ENCODE measurements around the gene RAMACL. TPM values are rescaled to one million over a fixed set of nuclear protein-coding genes. Genes with fewer than 3 reads are reported as not detected.

RAMACL gene
- total and polyA plus RNA-seq, 10 donors: 0.23 to 6.9 (median 2.9) TPM

DNA sequence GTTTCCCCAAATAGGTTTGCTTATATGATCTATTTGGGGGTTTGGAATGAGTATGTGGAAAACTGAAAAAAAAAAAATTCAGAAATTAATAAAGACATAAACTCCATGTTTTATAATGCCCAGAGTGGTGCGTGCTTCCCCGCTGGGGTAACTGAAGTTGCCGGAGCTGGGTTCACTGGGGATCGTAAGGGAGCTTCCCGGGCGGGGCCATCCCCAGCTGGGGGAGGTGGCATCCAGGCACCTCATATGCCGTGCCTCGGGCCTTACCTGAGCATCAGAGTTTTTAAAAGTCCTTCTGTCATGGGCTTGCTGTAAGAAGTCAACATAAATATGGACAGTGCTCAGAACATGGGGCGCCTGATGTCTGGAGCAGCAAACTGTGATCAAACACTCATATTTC lies 17.9 kb upstream of the RAMACL start:
- no peak for DNase-seq
- H3K36me3 ChIP-seq: peaks cover 0 to 7% (median 0%) of the 10 kb centered on the region in 6 donors
- no peaks in the 10 kb centered on the region for H3K9me3 ChIP-seq
- no peak overlapping the region for H3K27ac ChIP-seq
- TF ChIP-seq POLR2A (IDR thresholded peaks at IDR 0.05) (no peak), CTCF (IDR thresholded peaks at IDR 0.05 in 8 of 11, conservative IDR thresholded peaks at IDR 0.05 in 3 of 11) (no peak), POLR2AphosphoS5 (IDR thresholded peaks at IDR 0.05) (no peak)
- H3K27me3 ChIP-seq (replicated peaks in 1 of 7): no peaks in the 10 kb centered on the region
- intact Hi-C loops (cut with DNase I; ENCODE audit: low total_unique reads): no loop called here
- H3K4me1 ChIP-seq: peaks cover 0 to 6% (median 0%) of the 10 kb centered on the region in 6 donors
- 93 to 98% (median 95%) methylated on average over 9 of the region's 9 CpGs for WGBS, 5 donors
- H3K4me3 ChIP-seq: no peak overlapping the region

GRCh38 chr6:166603043-166603690 lies 16.7 kb upstream of the RAMACL start:
- 77 to 87% (median 86%) methylated on average over 14 of the region's 14 CpGs for WGBS, 5 donors

DNA sequence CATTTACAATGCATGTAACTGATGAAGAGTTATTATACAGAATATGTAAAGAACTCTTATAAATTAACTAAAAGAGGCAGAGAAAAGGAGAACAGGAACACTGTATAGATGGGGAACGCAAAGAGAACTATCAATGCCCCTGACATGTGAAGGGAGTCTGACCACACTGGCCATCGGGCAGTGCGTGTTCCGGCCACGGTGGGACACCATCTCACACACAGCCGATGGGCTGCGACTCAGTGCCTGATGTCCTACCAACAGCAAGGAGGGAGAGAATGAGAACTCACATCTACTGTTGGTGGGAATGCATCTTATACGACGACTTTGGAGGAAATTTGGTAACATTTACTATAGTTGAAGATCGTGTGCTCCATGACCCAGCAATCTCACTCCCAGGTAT lies 15.5 kb upstream of the RAMACL start:
- intact Hi-C loops (cut with DNase I; ENCODE audit: low total_unique reads): no loop called here
- peaks cover 0 to 26% (median 9%) of the 10 kb centered on the region in 6 donors for H3K4me1 ChIP-seq
- no peak overlapping the region for H3K27ac ChIP-seq
- H3K36me3 ChIP-seq: peaks cover 0 to 7% (median 0%) of the 10 kb centered on the region in 6 donors
- WGBS, 5 donors: 90 to 96% (median 92%) methylated on average over 10 of the region's 10 CpGs
- TF ChIP-seq POLR2AphosphoS5 (IDR thresholded peaks at IDR 0.05) (no peak), POLR2A (IDR thresholded peaks at IDR 0.05) (no peak), CTCF (IDR thresholded peaks at IDR 0.05 in 8 of 11, conservative IDR thresholded peaks at IDR 0.05 in 3 of 11) (no peak)
- H3K4me3 ChIP-seq: no peak overlapping the region
- no peak for DNase-seq
- no peaks in the 10 kb centered on the region for H3K9me3 ChIP-seq
- H3K27me3 ChIP-seq (replicated peaks in 1 of 7): no peaks in the 10 kb centered on the region

More at GRCh38 chr6:166603043-166603690, 16.7 kb upstream of the RAMACL start:
- no peak overlapping the region for H3K4me3 ChIP-seq
- DNase-seq: no peak
- intact Hi-C loops (cut with DNase I; ENCODE audit: low total_unique reads): no loop called here
- peaks cover 0 to 7% (median 0%) of the 10 kb centered on the region in 6 donors for H3K36me3 ChIP-seq
- no peak overlapping the region for H3K27ac ChIP-seq
- H3K27me3 ChIP-seq (replicated peaks in 1 of 7): no peaks in the 10 kb centered on the region
- TF ChIP-seq CTCF (IDR thresholded peaks at IDR 0.05 in 8 of 11, conservative IDR thresholded peaks at IDR 0.05 in 3 of 11): no peak
- no peak for TF ChIP-seq POLR2AphosphoS5 (IDR thresholded peaks at IDR 0.05)
- TF ChIP-seq POLR2A (IDR thresholded peaks at IDR 0.05): no peak
- H3K9me3 ChIP-seq: no peaks in the 10 kb centered on the region
- peaks cover 0 to 17% (median under 1%) of the 10 kb centered on the region in 6 donors for H3K4me1 ChIP-seq

DNA sequence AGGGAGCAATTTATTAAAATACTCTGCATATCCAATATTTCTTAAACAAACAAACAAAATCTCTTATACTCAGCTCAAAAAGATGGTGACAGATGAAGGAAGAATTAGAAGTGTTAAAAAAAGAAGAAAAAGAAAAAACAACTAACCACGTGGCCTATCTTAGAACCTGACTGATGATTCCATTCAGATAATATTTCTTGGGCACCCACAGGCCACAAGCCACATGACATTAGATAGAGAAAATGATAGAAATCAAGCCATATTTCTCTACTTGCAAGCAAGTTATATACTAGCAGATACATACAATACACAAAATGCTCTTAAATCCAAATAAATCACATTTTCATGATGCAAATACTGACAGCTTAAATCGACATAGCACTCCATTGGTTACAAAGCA lies 14.5 kb upstream of the RAMACL start:
- Histone ChIP-seq H3K27ac (no peak overlapping the region), H3K4me3 (no peak overlapping the region), H3K27me3 (replicated peaks in 1 of 7) (no peaks in the 10 kb centered on the region), H3K36me3 (peaks cover 0 to 7% (median 0%) of the 10 kb centered on the region in 6 donors), H3K4me1 (peaks cover 0 to 26% (median 9%) of the 10 kb centered on the region in 6 donors), H3K9me3 (no peaks in the 10 kb centered on the region)
- no peak for DNase-seq
- no peak for TF ChIP-seq POLR2A (IDR thresholded peaks at IDR 0.05)
- 63 to 76% (median 70%) methylated on average over 2 of the region's 2 CpGs for WGBS, 5 donors
- intact Hi-C loops (cut with DNase I; ENCODE audit: low total_unique reads): no loop called here
